Measurements from ENCODE around the gene SLC12A8. TPM values are rescaled to one million over a fixed set of nuclear protein-coding genes. Genes with fewer than 3 reads are reported as not detected.
A peak's percentile ranks its signal among the peaks of the same experiment; 100 is the strongest.

SLC12A8 gene
- total and polyA plus RNA-seq, 2 donors from 2014 or later, result 5.4 to 29.1 TPM

GRCh38 chr3:125052624-125053303 lies 159.8 kb downstream of the SLC12A8 start:
- Histone ChIP-seq H3K27ac (ENCODE audit: low read depth in 2 of 2, low read length in 2 of 2) (peak overlapping the region; percentile 67 to 83), H3K9me3 (ENCODE audit: control insufficient read depth in 2 of 3, insufficient read depth in 1 of 3, low read length in 3 of 3) (no peaks in the 10 kb centered on the region), H3K4me1 (ENCODE audit: control insufficient read depth in 2 of 3, insufficient read depth in 2 of 3, low read depth in 1 of 3, low read length in 3 of 3) (peaks cover 0 to 30% (median 13%) of the 10 kb centered on the region in 3 donors), H3K27me3 (ENCODE audit: control insufficient read depth, insufficient read depth, low read length) (no peaks in the 10 kb centered on the region), H3K36me3 (ENCODE audit: control insufficient read depth in 2 of 3, insufficient read depth in 3 of 3, low read length in 3 of 3) (no peaks in the 10 kb centered on the region), H3K4me3 (ENCODE audit: low read length in 3 of 3) (peak overlapping the region in 2 of 3 donors; percentile 57 to 79), H3K9ac (ENCODE audit: low read length in 3 of 3) (peak overlapping the region in 2 of 3 donors; percentile 18 to 22)
- no peak for TF ChIP-seq CTCF (IDR thresholded peaks at IDR 0.05; ENCODE audit: borderline replicate concordance, extremely low read depth, insufficient read depth)
- DNase-seq, result peak in 1 of 5 donors; percentile 50
- FAIRE-seq, result no peak
- intact Hi-C loops (cut with DNase I), result no loop called here

GRCh38 chr3:125051715-125052581 lies 160.6 kb downstream of the SLC12A8 start:
- peaks cover 0 to 30% (median 13%) of the 10 kb centered on the region in 3 donors for H3K4me1 ChIP-seq (ENCODE audit: control insufficient read depth in 2 of 3, insufficient read depth in 2 of 3, low read depth in 1 of 3, low read length in 3 of 3)
- H3K27ac ChIP-seq (ENCODE audit: low read depth in 2 of 2, low read length in 2 of 2), result peak overlapping the region; percentile 67 to 83
- DNase-seq, result peak in 2 of 5 donors; percentile 44 to 71
- H3K27me3 ChIP-seq (ENCODE audit: control insufficient read depth, insufficient read depth, low read length), result no peaks in the 10 kb centered on the region
- H3K36me3 ChIP-seq (ENCODE audit: control insufficient read depth in 2 of 3, insufficient read depth in 3 of 3, low read length in 3 of 3), result no peaks in the 10 kb centered on the region
- no peaks in the 10 kb centered on the region for H3K9me3 ChIP-seq (ENCODE audit: control insufficient read depth in 2 of 3, insufficient read depth in 1 of 3, low read length in 3 of 3)
- intact Hi-C loops (cut with DNase I), result no loop called here
- H3K9ac ChIP-seq (ENCODE audit: low read length in 3 of 3), result peak overlapping the region in 1 of 3 donors; percentile 22
- H3K4me3 ChIP-seq (ENCODE audit: low read length in 3 of 3), result peak overlapping the region in 2 of 3 donors; percentile 57 to 79
- no peak for TF ChIP-seq CTCF (IDR thresholded peaks at IDR 0.05; ENCODE audit: borderline replicate concordance, extremely low read depth, insufficient read depth)
- no peak for FAIRE-seq

- no peak for FAIRE-seq
- H3K9me3 ChIP-seq (ENCODE audit: control insufficient read depth in 2 of 3, insufficient read depth in 1 of 3, low read length in 3 of 3), result no peaks in the 10 kb centered on the region
- no peaks in the 10 kb centered on the region for H3K36me3 ChIP-seq (ENCODE audit: control insufficient read depth in 2 of 3, insufficient read depth in 3 of 3, low read length in 3 of 3)
- no peak for TF ChIP-seq CTCF (IDR thresholded peaks at IDR 0.05; ENCODE audit: borderline replicate concordance, extremely low read depth, insufficient read depth)
- no peak overlapping the region for H3K27ac ChIP-seq (ENCODE audit: low read depth in 2 of 2, low read length in 2 of 2)
- intact Hi-C loops (cut with DNase I), result no loop called here
- peak overlapping the region in 1 of 3 donors; percentile 0 for H3K9ac ChIP-seq (ENCODE audit: low read length in 3 of 3)
- H3K4me1 ChIP-seq (ENCODE audit: control insufficient read depth in 2 of 3, insufficient read depth in 2 of 3, low read depth in 1 of 3, low read length in 3 of 3), result peaks cover 0 to 27% (median 10%) of the 10 kb centered on the region in 3 donors
- no peak for DNase-seq
- H3K4me3 ChIP-seq (ENCODE audit: low read length in 3 of 3), result peak overlapping the region in 1 of 3 donors; percentile 19
- no peaks in the 10 kb centered on the region for H3K27me3 ChIP-seq (ENCODE audit: control insufficient read depth, insufficient read depth, low read length)
These were observed 161.3 kb downstream of the SLC12A8 start for GRCh38 chr3:125051205-125051604.

All from kidney (tissue), 14 donors.